ENCODE measurements around the gene EREG.

DNA sequence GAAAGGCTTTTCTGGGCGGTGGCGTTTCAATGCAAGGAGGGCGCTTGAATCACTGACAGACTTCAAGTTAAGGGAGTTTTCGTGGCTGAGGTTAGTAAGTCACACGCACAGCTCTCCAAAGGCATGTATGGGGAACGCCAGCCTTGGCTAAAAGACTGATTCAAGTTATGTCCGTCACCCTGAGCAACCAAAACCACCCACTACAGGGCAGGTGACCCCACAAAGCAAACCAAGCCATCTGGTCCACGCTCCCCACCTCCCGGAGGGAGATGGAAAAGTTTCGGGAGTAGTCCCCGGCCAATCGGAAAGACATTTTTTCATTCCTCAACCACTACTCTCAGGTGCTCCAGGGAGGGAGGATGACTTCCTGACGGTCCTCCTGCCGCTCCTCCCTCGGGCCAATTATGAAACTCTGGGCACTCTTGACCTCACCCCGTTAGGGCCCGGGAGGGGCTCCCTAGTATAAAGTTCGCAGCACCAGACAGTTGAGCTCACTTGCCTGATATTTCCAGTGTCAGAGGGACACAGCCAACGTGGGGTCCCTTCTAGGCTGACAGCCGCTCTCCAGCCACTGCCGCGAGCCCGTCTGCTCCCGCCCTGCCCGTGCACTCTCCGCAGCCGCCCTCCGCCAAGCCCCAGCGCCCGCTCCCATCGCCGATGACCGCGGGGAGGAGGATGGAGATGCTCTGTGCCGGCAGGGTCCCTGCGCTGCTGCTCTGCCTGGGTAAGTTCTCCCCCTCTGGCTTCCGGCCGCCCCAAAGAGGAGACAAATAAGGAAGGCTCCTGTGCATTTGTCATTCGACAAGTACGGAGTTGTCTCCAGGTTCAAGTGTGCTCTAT is at the start of gene EREG:
- TF ChIP-seq RAD21 (IDR thresholded peaks at IDR 0.05; ENCODE audit: low read depth) = no peak
- TF ChIP-seq EZH2 (IDR thresholded peaks at IDR 0.05) = no peak
- peak; percentile 98 for TF ChIP-seq POLR2AphosphoS5 (IDR thresholded peaks at IDR 0.05; ENCODE audit: low read depth, low read length)
- no peak for TF ChIP-seq TCF7L2 (IDR thresholded peaks at IDR 0.05; ENCODE audit: borderline replicate concordance, extremely low read depth, insufficient read depth, insufficient read length)
- no peak for TF ChIP-seq FOSL1 (IDR thresholded peaks at IDR 0.05; ENCODE audit: low read depth)
- TF ChIP-seq, protein P1, sequence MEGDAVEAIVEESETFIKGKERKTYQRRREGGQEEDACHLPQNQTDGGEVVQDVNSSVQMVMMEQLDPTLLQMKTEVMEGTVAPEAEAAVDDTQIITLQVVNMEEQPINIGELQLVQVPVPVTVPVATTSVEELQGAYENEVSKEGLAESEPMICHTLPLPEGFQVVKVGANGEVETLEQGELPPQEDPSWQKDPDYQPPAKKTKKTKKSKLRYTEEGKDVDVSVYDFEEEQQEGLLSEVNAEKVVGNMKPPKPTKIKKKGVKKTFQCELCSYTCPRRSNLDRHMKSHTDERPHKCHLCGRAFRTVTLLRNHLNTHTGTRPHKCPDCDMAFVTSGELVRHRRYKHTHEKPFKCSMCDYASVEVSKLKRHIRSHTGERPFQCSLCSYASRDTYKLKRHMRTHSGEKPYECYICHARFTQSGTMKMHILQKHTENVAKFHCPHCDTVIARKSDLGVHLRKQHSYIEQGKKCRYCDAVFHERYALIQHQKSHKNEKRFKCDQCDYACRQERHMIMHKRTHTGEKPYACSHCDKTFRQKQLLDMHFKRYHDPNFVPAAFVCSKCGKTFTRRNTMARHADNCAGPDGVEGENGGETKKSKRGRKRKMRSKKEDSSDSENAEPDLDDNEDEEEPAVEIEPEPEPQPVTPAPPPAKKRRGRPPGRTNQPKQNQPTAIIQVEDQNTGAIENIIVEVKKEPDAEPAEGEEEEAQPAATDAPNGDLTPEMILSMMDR (IDR thresholded peaks at IDR 0.05 in 2 of 3, conservative IDR thresholded peaks at IDR 0.05 in 1 of 3; ENCODE audit: borderline replicate concordance in 1 of 3, insufficient read depth in 1 of 3, low read depth in 2 of 3, low read length in 2 of 3) = no peak
- TF ChIP-seq, protein P2, sequence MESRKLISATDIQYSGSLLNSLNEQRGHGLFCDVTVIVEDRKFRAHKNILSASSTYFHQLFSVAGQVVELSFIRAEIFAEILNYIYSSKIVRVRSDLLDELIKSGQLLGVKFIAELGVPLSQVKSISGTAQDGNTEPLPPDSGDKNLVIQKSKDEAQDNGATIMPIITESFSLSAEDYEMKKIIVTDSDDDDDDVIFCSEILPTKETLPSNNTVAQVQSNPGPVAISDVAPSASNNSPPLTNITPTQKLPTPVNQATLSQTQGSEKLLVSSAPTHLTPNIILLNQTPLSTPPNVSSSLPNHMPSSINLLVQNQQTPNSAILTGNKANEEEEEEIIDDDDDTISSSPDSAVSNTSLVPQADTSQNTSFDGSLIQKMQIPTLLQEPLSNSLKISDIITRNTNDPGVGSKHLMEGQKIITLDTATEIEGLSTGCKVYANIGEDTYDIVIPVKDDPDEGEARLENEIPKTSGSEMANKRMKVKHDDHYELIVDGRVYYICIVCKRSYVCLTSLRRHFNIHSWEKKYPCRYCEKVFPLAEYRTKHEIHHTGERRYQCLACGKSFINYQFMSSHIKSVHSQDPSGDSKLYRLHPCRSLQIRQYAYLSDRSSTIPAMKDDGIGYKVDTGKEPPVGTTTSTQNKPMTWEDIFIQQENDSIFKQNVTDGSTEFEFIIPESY (IDR thresholded peaks at IDR 0.05; ENCODE audit: extremely low read depth, insufficient replicate concordance, low read length) = peak; percentile 68
- no peak for TF ChIP-seq SP1 (IDR thresholded peaks at IDR 0.05; ENCODE audit: low read depth)
- TF ChIP-seq CEBPB (IDR thresholded peaks at IDR 0.05; ENCODE audit: low read depth) = no peak
- peak; percentile 76 for TF ChIP-seq POLR2A (IDR thresholded peaks at IDR 0.05; ENCODE audit: borderline replicate concordance, extremely low read depth, insufficient read depth, insufficient read length)

Data from HCT116 (cell line).